GM18951 (cell line): ENCODE results near the gene SLC17A4.

ENCODE experiments used
- POLR2A ChIP-seq: IDR thresholded peaks from 4 replicates; pipeline ENCODE4 v1.6.1; 2011; ENCODE audit warnings: mild to moderate bottlenecking; ENCODE audit not compliant: insufficient read length, insufficient read depth; ENCODE audit errors: extremely low read depth
- in situ Hi-C: fragments of 300-500 bp; cut with MboI; formaldehyde crosslinking; loops from one replicate; pipeline ENCODE4 v1.12.0; 2022; ENCODE audit warnings: low sequenced_read_pairs, mixed read lengths, inconsistent platforms; ENCODE audit not compliant: unreplicated experiment

The SLC17A4 gene

DNA sequence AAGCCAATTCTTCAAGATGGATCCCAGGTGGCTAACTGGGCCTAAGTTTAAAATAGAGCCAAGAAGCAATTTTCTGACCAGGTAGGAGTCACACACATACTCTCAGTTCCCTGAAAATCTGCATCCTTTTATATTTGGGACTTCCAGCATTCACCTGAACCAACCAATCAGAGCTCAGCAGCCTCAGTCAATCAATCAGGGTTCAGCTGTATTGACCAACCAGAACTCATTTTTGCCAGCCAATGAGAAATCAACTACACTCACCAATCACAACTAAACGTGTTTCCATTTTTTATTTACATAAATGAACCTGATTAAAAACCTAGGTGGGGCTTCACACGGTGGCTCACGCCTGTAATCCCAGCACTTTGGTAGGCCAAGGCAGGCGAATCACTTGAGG lies 37.5 kb downstream of the SLC17A4 start:
- no peak for TF ChIP-seq POLR2A
- in situ Hi-C loops, result no loop called here

DNA sequence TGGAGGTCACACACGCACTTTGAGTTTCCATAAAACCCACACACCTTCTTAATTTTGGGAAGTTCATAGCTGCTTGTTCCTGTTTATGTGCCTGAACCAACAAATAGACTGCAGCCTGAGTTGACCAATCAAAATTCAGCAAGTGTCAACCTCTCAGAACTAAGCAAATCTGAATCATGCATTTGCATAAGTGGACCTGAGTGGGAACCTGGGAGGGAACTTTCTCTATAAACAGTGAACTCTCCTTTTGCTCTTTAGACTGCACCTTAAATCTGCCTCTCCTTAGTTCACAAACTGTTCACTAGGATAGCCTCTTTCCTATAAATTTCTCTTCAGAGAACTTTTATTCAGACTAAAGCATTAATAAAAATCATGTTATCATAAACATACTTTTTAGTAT lies 39.4 kb downstream of the SLC17A4 start:
- in situ Hi-C loops, result no loop called here
- no peak for TF ChIP-seq POLR2A

- no peak for TF ChIP-seq POLR2A
- in situ Hi-C loops, result no loop called here
Observed at GRCh38 chr6:25794784-25795183, 40.2 kb downstream of the SLC17A4 start.

- in situ Hi-C loops, result no loop called here
- no peak for TF ChIP-seq POLR2A
Observed at GRCh38 chr6:25801436-25801835, 46.9 kb downstream of the SLC17A4 start.

DNA sequence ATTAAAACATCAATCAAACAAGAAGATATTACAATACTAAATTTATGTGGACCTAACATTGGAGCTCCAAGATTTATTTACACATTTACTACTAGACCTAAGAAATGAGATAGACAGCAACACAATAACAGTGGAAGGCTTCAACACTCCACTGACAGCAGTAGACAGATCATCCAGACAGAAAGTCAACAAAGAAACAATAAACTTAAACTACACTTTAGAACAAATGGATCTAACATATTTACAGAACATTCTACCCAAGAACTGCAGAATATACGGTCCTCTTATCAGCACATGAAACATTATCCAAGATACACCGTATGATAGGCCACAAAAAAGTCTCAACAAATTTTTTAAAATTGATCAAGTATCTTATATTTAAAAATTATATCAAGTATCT lies 50.3 kb downstream of the SLC17A4 start:
- in situ Hi-C loops, result no loop called here
- TF ChIP-seq POLR2A, result no peak

DNA sequence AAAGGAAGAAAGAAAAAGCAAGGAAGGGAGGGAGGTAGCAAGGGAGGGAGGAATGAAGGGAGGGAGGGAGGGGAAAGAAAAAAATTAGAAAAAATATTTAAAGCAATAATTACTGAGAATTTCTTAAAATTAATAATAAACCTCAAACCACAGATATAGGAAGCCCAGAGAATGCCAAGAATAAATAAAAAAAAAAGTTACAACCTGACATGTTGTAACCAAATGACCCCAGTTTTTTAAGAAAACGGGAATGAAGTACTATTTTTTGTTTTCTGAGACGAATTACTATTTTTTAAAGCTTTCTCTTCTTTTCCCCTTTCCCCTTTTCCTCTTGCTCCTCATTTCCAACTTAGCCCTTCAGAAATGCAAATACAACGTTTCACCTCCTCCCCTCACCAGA lies 60.7 kb downstream of the SLC17A4 start:
- in situ Hi-C loops, result no loop called here
- no peak for TF ChIP-seq POLR2A

DNA sequence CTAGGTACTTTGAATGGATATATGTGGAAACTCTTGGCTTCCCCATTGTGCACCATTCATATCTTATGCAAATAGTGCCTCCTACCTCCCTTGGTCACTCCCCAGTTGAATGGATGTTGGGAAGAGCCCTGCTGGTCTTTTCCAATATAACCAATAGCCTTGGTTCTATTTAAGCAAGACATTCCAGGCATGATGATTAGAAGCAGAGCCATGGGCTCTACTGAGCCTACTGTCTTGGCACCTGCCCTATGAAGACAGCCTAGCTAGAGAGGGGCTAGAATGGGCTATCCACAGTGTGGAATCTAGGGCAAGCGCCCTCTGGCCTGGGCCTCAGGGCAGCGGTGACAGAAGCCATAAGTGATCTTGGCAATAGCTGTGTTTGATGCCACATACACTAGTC lies 61.7 kb downstream of the SLC17A4 start:
- TF ChIP-seq POLR2A, result no peak
- in situ Hi-C loops, result no loop called here

DNA sequence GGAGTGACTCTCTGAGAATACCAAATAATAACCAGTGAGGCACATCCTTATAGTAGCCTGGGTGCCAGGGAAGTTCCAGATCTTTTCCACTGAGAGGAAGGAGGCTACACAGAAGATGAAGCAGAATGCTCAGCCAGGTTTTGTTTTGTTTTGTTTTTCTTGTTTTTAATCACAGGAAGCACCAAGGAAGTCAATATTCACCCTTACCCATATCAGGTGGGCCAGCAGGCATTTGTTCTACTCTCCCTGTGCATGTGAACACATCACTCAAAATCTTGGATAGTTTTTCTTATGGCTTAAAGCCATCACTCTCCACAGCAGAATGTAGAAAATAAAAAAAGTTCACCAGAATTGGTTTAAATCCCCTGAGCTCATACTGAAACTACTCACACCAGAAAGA lies 66.8 kb downstream of the SLC17A4 start:
- in situ Hi-C loops, result no loop called here
- no peak for TF ChIP-seq POLR2A

DNA sequence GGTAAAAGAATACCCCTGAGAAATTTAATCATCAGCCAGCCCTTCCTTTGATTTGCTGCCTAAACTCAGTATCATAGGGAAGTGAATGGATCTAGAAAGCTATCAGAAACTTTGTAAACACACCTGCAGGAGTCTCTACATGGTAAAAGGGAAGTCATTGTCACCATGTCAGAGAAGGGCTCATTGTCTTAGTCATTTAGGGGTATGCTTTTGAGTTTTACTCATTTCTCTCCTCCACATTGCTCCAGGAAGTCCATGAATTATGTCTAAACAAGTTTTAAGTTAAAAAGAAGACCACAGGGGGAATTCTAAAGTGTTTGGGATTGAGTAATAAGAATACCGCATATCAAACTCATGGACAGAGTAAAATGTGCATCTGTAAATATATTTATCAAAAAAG lies 74.8 kb downstream of the SLC17A4 start:
- in situ Hi-C loops, result no loop called here
- no peak for TF ChIP-seq POLR2A

DNA sequence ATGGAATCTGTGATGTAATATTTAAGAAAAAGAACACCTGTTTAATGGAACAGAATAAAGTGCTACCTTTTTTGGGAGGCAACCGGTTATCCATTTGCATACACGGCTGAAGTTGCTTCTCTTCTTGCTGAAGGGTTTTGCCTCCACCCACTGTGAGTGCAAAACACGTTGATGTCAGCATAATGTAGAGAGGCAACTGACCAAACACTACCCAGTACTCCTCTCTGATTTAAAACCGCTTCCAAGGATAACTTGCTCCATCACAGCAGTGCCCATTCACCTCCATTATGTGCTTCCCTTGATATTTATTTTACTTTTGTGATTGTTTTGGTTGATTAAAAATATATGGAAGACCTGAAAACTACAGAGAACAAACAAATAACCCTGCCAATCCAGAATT lies 75.9 kb downstream of the SLC17A4 start:
- no peak for TF ChIP-seq POLR2A
- in situ Hi-C loops, result no loop called here
